Stimulated activated naive CD4-positive, alpha-beta T cell treated with Interleukin-2 at 50 U/mL for 16 hours (primary cell): Measurements from ENCODE around the gene PBX4.

Source experiments
- DNase-seq: peaks from one replicate; lab custom pipeline; 2025; lab: John Stamatoyannopoulos, UW

PBX4 gene

GRCh38 chr19:19539698-19540063, 78.8 kb downstream of the PBX4 start:
- no peak for DNase-seq

DNA sequence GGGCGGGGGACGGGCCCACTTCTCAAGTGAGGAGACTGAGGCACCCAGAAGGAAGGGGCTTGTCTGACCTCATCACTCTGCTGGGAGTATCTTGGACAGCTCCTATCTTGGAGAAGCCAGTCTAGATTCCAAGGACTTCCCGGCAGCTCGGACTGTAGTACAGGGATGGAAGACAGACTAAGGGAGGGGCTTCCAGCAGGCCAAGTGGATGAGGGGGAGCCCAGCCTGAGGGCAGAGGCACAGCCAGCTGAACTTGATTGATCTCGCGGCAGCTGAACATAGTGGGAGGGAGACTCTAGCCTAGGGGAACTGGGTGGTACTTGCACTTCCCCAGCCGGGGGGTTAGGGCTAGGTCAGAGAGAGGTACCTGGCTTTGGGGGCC, 79.7 kb downstream of the PBX4 start:
- DNase-seq = no peak

DNA sequence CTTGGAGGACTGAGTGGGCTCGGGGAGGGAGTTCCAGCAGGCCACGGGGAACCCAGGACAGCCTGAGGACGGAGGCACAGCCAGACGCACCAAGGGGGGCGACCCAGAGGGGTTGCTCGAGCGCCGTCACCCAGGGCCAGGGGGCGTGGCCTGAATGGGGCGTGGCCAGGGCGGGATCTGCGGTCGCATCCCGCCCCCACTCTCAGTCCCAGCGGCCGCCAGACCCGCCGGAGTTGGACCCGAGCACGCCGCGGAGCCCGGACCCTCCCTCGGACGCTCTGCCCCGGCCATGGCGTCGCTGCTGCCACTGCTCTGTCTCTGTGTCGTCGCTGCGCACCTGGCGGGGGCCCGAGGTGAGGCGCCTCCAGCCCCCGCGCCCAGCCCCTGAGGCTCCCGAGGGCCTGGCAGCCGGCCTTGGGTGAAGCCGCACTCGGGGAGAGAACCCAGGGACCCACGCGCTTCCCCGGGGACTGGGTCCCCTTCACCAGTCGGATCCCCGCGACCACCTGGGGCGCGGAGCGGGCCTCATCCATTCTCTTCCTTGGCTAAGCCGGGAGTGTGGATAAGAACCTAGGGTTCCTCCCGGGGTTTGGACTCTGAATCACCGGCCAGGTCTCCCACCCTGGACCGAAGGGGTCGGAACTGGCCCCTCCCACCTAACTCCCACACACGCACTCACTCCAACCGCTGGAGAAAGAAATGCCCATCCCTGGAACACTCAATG, 80.3 kb downstream of the PBX4 start, which contains the start of gene CILP2:
Gene CILP2 (plus strand): TSS at position 205 of the 724 bp plus-strand sequence. CDS start 85 bp downstream, at position 290.
- peak; percentile 27 for DNase-seq

DNA sequence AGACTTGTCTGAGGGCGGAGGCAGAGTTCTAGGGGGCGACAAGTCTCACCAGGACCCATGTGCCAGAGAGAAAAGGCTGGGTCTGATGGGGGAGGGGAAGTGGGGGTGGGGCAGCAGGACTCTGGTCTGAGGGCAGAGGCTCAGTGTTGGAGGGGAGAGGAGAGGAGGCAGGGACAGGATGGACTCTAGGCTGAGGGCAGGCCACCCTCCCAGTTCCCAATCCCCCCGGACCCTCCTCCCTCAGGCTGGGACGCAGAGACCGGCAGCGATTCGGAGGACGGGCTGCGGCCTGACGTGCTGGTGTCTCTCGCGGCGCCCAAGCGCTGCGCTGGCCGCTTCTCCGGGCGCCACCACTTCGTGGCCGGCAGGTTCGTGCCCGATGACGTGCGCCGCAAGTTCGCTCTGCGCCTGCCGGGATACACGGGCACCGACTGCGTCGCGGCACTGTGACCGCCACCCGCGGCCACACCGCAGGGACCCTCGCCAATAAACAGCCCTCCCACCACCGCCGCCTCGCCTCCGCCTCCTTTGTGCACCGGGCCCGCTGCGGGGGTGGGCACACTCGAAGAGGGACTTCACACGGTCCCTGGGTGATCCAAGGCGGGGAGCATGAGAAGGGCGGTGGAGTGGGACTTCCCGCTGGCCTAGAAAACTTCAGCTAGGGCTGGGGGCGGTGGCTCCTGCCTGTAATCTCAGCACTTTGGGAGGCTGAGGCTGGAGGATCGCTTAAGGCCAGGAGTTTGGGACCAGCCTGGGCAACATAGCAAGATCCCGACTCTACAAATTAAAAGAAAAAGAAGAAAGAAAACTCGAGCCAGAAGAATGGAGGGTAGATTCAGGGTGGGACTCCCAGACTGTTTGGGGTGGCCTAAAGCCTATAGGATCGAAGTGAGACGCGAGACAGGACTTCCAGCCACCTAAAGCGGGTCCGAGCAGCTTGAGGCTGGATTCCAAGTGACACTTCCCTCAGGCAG, 81.1 kb downstream of the PBX4 start:
- DNase-seq = peak; percentile 13

- no peak for DNase-seq
These were observed 82.9 kb downstream of the PBX4 start for GRCh38 chr19:19535311-19536191.

- no peak for DNase-seq
These were observed 83.8 kb downstream of the PBX4 start for GRCh38 chr19:19534556-19535265.

- DNase-seq = no peak
These were observed 84.6 kb downstream of the PBX4 start for GRCh38 chr19:19533841-19534240.

DNA sequence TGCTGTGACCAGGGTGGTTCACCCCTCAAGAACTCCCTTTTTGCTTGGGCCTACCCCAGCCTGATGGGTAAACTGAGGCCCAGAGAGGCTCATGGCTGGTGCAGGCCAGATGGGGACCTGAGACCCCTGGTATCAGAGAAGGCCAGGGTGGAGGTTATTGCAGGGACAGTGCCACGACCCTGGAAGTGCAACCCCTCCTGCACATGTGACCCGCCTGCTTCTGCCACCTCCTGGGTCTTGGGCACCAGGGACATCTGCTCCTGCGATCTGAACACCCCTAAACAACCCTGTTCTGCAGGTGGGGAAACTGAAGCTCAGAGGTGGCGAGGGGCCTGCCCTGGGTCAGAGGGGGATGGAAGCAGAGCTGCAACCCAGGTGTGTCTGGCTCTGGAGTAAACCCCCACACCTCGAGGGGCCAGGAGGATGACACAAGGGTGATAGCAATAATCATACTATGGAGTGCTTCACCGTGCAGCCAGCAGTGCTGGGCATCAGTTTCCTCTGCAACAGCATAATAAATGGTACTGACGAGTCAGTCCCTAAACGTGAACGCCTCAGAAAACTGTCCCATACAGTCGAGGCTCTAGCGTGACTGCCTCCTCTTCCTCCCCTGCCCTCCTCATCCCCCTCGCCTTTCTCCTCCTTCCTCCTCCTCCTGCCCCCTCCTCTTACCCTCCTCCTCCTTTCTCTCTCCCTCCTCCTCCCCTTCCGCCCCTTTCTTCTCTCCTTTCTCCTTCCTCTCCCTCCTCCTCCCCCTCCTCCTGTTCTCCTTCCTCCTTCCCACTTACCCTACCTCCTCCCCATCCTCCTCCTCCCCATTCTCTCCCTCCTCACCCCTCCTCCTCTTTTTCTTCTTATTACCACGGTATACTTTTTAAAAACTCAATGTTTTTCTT, 85.4 kb downstream of the PBX4 start:
- DNase-seq = no peak

GRCh38 chr19:19531951-19532805, 86.3 kb downstream of the PBX4 start:
- peak; percentile 77 for DNase-seq

- no peak for DNase-seq
These were observed 87.6 kb downstream of the PBX4 start for GRCh38 chr19:19530889-19531288.

DNA sequence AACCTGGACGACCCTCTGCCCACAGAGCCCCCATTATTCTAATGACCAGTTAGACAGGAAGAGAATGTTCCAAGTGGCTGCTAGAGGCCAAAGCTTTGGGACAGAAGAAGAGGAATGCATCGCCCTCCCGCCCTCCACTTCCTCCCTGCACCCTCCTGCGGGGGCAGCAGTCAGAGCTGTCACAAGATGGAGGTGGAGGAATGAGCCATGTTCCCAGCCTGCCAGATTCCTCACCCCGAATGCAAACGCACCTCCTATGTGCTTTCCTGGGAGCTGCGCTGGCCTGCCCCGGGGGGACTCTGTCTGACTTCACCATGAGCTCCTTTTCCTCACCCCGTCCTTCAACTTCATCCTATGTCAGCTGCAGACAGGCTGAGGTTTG, 88.1 kb downstream of the PBX4 start:
- DNase-seq = no peak

DNA sequence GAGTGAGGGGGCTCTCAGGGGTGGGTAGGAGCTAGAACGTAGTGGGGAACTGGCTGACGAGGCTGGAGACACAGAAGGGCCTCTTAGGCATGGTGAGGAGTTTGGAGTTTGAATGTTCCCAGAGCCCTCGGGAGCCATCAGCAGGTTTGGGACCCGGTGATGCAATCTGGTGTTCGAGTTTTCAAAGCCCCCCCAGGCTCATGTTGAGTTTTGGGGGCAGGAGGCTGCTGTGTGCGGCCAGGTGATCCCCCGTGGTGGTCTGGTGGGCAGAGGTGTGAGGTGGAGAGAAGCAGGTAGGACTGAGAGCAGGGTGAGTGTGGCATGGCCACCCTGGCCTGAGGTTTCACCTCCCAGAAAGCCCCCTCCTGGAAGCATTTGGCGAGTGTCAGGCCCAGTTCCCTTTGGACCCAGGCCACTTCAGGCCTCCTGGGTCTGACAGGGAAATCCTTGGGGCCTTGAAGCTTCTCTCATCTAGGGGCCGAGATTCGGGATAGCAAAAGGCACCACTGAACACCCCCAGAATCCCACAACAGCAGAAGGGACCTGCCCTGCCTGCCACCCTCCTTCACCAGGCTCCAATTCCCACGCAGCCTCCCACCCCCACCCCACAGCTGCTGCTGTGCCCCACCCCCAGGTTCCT, 88.6 kb downstream of the PBX4 start:
- no peak for DNase-seq

DNA sequence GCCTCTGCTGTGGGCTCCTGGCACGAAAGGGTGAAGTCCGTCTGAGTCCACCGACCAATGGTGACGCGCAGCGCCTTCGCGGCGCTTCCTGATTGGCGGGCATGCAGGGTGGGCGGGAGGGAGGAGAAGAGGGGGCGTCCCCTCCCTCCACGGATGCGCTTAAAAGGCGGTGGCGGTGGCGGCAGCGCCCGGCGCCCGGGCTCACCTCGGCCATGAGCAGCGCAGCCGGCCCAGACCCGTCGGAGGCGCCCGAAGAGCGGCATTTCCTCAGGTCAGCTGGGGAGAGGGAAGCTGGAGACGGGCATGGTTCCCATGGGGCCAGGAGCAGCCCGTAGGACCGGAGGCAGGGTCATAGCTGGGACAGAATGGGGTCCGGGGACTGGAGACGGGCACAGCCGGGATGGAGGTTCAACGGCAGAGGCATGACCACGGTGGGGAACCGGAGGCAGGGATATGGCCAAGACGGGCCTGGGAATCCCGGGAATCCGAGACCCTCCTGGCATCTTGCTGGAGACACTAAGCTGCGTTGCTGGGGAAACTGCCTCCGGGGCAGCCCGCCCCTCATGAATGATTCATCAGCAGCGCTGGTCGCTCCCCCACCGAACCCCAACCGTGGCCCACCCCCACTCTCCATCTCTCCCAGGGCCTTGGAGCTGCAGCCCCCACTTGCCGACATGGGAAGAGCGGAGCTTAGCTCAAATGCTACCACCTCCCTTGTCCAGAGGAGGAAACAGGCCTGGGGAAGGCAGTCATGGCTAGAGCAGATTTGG, 89.6 kb downstream of the PBX4 start, which contains the start of gene YJEFN3:
Gene YJEFN3 (plus strand): TSS at position 191 of the 770 bp plus-strand sequence. CDS start 22 bp downstream, at position 213.
- no peak for DNase-seq

DNA sequence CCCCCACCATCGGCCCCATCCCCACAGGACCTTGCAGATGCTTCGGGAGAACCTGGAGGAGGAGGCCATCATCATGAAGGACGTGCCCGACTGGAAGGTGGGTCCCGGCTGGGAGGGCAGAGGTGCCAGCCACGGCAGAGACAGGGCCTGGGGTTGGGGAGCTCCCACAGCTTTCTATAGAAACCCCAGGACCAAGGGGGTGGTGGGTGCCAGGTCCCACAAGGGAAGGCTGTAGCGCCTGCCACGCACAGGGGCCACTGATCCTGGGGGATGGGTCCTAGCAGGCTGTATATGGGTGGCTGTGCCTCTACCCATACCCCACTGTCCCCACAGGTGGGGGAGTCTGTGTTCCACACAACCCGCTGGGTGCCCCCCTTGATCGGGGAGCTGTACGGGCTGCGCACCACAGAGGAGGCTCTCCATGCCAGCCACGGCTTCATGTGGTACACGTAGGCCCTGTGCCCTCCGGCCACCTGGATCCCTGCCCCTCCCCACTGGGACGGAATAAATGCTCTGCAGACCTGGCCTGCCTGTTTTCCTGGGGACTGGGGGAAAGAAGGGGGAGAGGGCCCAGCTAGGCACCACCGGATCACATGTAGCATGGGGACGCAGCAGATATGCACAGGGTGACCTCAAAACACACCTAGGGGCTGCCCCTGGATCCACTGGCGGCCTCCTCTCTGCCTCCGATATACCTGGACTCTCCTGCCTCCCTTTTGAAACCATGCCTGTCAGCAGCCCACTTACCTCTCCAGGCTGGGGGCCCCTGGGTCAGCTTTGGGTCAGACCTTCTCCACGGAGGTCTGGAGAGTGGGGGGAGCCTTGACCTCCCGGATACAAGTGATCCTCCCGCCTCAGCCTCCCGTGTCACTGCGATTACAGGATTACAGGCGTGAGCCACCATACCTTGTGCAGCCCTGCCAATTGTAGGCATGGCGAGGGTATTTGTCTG, 90.5 kb downstream of the PBX4 start:
- no peak for DNase-seq

DNA sequence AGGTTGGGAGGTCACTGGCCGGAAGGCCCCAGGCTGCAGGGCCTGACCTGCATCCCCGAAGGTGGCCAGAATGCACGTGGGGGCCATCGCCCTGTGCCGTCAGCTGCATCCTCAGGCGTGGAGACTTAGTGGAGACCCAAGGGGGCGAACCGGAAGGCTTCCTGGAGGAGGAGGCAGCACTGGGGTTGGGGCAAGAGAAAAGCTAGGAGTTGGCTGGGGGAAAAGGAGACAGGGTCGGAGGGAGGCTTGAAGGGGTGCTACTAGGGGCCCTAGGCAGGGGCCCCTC, 91.2 kb downstream of the PBX4 start:
- DNase-seq = no peak

DNA sequence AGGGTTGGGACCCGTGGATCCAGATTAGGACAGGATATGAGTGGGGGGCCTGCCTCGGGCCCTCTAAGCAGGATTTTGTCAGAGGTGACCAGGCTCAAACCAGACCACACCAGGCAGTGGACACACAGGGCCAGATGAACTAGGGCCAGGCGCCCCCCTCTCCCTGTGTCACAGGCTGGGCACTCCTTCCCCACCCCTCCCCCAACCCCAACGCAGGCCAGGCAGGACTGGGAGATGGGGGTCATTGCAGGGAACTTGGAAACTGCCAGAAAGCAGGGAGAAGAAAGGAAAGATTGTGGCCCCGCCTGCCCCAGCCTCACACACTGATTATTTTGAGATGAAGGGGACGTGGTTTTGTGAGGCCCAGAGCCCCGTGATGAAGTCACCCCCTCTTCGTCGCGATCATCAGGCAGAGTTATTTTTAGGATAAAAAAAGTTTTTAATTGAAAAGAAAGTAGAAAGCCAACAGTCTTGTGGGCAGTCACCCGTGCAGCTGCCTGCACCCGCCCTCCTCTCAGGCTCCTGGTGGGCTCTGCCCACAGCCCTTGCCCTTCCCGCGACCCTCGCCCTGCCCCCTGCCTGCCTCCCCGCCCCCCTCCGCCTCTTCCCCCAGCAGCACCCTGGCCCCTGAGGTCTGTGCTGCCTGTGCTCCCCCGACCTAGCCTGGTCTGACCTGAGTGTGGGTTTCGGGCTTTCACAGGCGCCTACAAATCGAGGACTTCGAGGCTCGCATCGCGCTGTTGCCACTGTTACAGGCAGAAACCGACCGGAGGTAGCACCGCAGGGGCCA, 91.7 kb downstream of the PBX4 start:
- no peak for DNase-seq
